HUES64 (cell line): ENCODE results near the gene USP34.

Experiments
- H3K27ac ChIP-seq: 2 replicates; pipeline ENCODE4 v1.7.0; 2013; ENCODE audit warnings: low read depth, low read length, inconsistent platforms
- H3K27me3 ChIP-seq: 2 replicates; pipeline ENCODE4 v1.6.1; 2013; ENCODE audit warnings: mild to moderate bottlenecking, low read length; ENCODE audit not compliant: insufficient read depth
- H3K36me3 ChIP-seq: 2 replicates; pipeline ENCODE4 v1.6.1; 2013; ENCODE audit warnings: mild to moderate bottlenecking, low read length; ENCODE audit not compliant: insufficient read depth
- H3K4me1 ChIP-seq: 2 replicates; pipeline ENCODE4 v1.6.1; 2013; ENCODE audit warnings: mild to moderate bottlenecking, low read length, moderate library complexity; ENCODE audit not compliant: insufficient read depth
- H3K4me3 ChIP-seq: 2 replicates; pipeline ENCODE4 v1.5.1; 2013; ENCODE audit warnings: mild to moderate bottlenecking, low read length, moderate library complexity
- H3K9ac ChIP-seq: 2 replicates; pipeline ENCODE4 v1.6.1; 2013; ENCODE audit warnings: mild to moderate bottlenecking, low read depth, low read length
- H3K9me3 ChIP-seq: 2 replicates; pipeline ENCODE4 v1.6.1; 2013; ENCODE audit warnings: low read depth, low read length; ENCODE audit not compliant: insufficient read depth
- WGBS: fragments of 150-250, 120-280 bp; methylation state at CpG from one replicate; pipeline ENCODE4 v1.1.7; 2013; ENCODE audit warnings: missing lambda C conversion rate; 5-methylcytosine and 5-hydroxymethylcytosine counted together

The USP34 gene

DNA sequence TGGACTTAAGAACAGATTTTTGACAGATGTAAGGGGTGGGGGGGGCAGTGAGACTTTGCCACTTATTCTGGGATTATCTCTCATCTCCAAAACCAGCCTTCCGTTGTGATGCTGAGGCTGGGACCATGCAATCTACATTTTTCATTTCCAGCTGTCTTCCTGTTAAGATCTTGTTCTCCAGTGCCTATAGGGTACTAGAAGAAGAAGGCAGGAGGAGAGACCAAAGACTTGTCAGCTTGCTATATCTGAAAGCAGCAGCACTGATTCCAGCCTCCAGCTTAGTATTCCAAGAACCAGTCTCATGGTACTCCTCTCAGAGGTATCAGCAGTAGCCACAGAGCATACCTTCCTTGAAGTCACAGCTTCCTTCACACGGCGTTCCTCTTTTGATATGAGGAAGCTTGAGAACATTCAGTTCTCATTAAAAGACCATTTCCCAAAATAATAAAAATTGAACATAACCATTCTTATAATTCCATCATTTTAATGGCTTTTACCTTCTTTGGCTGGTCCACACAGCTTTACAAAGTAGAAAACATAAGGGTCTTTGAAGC lies 49.8 kb downstream of the USP34 start:
- Histone ChIP-seq H3K4me1 (peaks cover 16% of the 10 kb centered on the region), H3K9ac (no peak overlapping the region), H3K27me3 (no peaks in the 10 kb centered on the region), H3K4me3 (no peak overlapping the region), H3K27ac (no peak overlapping the region), H3K36me3 (peaks cover 24% of the 10 kb centered on the region; the same call in 1 of the 2 replicates), H3K9me3 (no peaks in the 10 kb centered on the region)
- WGBS = 96% methylated on average over 3 of the region's 3 CpGs

DNA sequence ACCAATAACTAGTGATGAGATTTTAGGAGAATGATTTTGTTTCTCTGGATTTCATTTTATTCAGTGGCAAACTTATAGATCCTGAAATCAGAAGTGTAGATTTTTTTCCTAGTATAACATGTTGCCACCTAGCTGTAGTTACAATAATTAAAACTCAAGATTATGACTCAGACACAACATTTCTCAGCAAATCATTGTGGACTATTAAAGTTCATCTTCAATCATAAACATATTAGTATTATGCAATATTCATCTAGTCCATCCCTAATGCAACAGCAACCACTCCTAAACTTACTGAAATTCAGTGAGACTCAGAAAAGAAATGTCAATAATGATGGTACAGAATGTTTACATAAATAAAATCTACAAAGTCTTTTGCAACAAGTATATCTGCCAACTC lies 51.3 kb downstream of the USP34 start:
- no peaks in the 10 kb centered on the region for H3K9me3 ChIP-seq
- no peak overlapping the region for H3K27ac ChIP-seq
- H3K9ac ChIP-seq = no peak overlapping the region
- H3K36me3 ChIP-seq = peaks cover 27% of the 10 kb centered on the region; the same call in 1 of the 2 replicates
- no peak overlapping the region for H3K4me3 ChIP-seq
- H3K27me3 ChIP-seq = no peaks in the 10 kb centered on the region
- H3K4me1 ChIP-seq = 0 out of 2 replicates have a peak, but pooled peaks cover 5% of the 10 kb centered on the region

DNA sequence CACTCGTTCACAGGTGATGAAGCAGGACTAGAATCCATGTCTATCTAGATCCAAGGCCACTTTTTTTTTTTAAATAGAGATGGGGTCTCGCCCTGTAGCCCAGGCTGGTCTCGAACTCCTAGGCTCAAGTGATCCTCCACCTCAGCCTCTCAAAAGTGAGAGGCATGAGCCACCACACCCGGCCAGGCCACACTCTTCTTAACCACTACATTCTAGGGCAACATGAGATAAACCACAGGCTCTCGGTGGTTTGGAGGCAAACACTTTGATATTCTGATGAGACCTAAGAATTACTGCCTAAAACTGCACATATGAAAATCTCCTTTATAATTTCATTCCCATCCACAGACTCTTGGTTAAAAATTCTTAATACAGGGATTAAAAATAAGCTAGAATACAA lies 51.8 kb downstream of the USP34 start:
- H3K36me3 ChIP-seq = peaks cover 27% of the 10 kb centered on the region; the same call in 1 of the 2 replicates
- H3K9me3 ChIP-seq = no peaks in the 10 kb centered on the region
- H3K4me1 ChIP-seq = 0 out of 2 replicates have a peak, but pooled peaks cover 5% of the 10 kb centered on the region
- H3K9ac ChIP-seq = no peak overlapping the region
- no peak overlapping the region for H3K4me3 ChIP-seq
- WGBS = 98% methylated on average over 5 of the region's 5 CpGs
- H3K27me3 ChIP-seq = no peaks in the 10 kb centered on the region
- no peak overlapping the region for H3K27ac ChIP-seq

GRCh38 chr2:61416871-61417645 lies 53.8 kb downstream of the USP34 start:
- Histone ChIP-seq H3K27ac (no peak overlapping the region), H3K36me3 (peaks cover 27% of the 10 kb centered on the region; the same call in 1 of the 2 replicates), H3K4me3 (no peak overlapping the region), H3K9me3 (no peaks in the 10 kb centered on the region), H3K4me1 (0 out of 2 replicates have a peak, but pooled peaks cover 2% of the 10 kb centered on the region), H3K27me3 (no peaks in the 10 kb centered on the region), H3K9ac (no peak overlapping the region)
- WGBS = 94% methylated on average over 8 of the region's 9 CpGs

GRCh38 chr2:61415265-61415664 lies 55.6 kb downstream of the USP34 start:
- H3K36me3 ChIP-seq = peaks cover 25% of the 10 kb centered on the region; the same call in 1 of the 2 replicates
- WGBS = 100% methylated on average over 1 of the region's 1 CpG
- no peak overlapping the region for H3K27ac ChIP-seq
- no peaks in the 10 kb centered on the region for H3K4me1 ChIP-seq
- no peak overlapping the region for H3K9ac ChIP-seq
- H3K4me3 ChIP-seq = no peak overlapping the region
- no peaks in the 10 kb centered on the region for H3K9me3 ChIP-seq
- H3K27me3 ChIP-seq = no peaks in the 10 kb centered on the region

- Histone ChIP-seq H3K27ac (no peak overlapping the region), H3K36me3 (peaks cover 23% of the 10 kb centered on the region; the same call in 1 of the 2 replicates), H3K4me1 (no peaks in the 10 kb centered on the region), H3K9ac (no peak overlapping the region), H3K4me3 (no peak overlapping the region), H3K27me3 (no peaks in the 10 kb centered on the region), H3K9me3 (no peaks in the 10 kb centered on the region)
- 95% methylated on average over 3 of the region's 3 CpGs for WGBS
These were observed 56.2 kb downstream of the USP34 start for GRCh38 chr2:61414674-61415073.

- no peaks in the 10 kb centered on the region for H3K4me1 ChIP-seq
- H3K27ac ChIP-seq = no peak overlapping the region
- H3K36me3 ChIP-seq = peaks cover 11% of the 10 kb centered on the region
- H3K4me3 ChIP-seq = no peak overlapping the region
- H3K27me3 ChIP-seq = no peaks in the 10 kb centered on the region
- 90% methylated on average over 5 of the region's 5 CpGs for WGBS
- H3K9ac ChIP-seq = no peak overlapping the region
- H3K9me3 ChIP-seq = no peaks in the 10 kb centered on the region
These were observed 59.8 kb downstream of the USP34 start for GRCh38 chr2:61411109-61411508.

GRCh38 chr2:61410185-61410584 lies 60.7 kb downstream of the USP34 start:
- no peaks in the 10 kb centered on the region for H3K4me1 ChIP-seq
- 0 out of 2 replicates have a peak, but pooled peaks cover 2% of the 10 kb centered on the region for H3K9me3 ChIP-seq
- H3K36me3 ChIP-seq = peaks cover 17% of the 10 kb centered on the region
- no peak overlapping the region for H3K4me3 ChIP-seq
- H3K27me3 ChIP-seq = no peaks in the 10 kb centered on the region
- no peak overlapping the region for H3K27ac ChIP-seq
- no peak overlapping the region for H3K9ac ChIP-seq
- 100% methylated on average over 3 of the region's 3 CpGs for WGBS

- H3K4me3 ChIP-seq = no peak overlapping the region
- peaks cover 44% of the 10 kb centered on the region for H3K36me3 ChIP-seq
- H3K9me3 ChIP-seq = 0 out of 2 replicates have a peak, but pooled peaks cover 2% of the 10 kb centered on the region
- H3K27ac ChIP-seq = no peak overlapping the region
- no peaks in the 10 kb centered on the region for H3K4me1 ChIP-seq
- WGBS = 100% methylated on average over 2 of the region's 2 CpGs
- no peaks in the 10 kb centered on the region for H3K27me3 ChIP-seq
- H3K9ac ChIP-seq = no peak overlapping the region
These were observed 65.1 kb downstream of the USP34 start for GRCh38 chr2:61405813-61406212.

DNA sequence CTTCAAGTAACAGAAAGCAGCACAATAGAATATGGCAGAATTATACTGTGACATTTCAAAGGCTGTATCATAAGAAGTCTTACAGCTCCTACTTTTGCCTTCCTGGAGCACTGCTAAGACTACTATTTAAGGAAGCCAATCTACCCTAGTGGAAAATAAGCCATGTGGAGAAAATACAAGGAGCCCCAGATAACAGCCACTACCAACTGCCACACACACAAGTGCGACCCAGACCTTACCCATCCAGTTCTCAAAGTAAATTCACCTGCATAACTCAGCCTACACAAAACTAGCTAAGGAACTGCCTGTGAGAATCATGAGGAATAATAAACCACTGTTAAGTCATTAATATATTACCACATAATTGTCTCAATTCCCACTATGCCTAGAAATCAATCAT lies 66.4 kb downstream of the USP34 start:
- WGBS = 91% methylated on average over 1 of the region's 1 CpG
- H3K4me3 ChIP-seq = no peak overlapping the region
- no peaks in the 10 kb centered on the region for H3K4me1 ChIP-seq
- no peaks in the 10 kb centered on the region for H3K27me3 ChIP-seq
- 0 out of 2 replicates have a peak, but pooled peaks cover 2% of the 10 kb centered on the region for H3K9me3 ChIP-seq
- peaks cover 40% of the 10 kb centered on the region for H3K36me3 ChIP-seq
- no peak overlapping the region for H3K27ac ChIP-seq
- no peak overlapping the region for H3K9ac ChIP-seq

GRCh38 chr2:61398413-61398812 lies 72.5 kb downstream of the USP34 start:
- 83% methylated on average over 12 of the region's 12 CpGs for WGBS
- Histone ChIP-seq H3K27me3 (no peaks in the 10 kb centered on the region), H3K9me3 (no peaks in the 10 kb centered on the region), H3K4me3 (no peak overlapping the region), H3K4me1 (no peaks in the 10 kb centered on the region), H3K36me3 (peaks cover 34% of the 10 kb centered on the region), H3K9ac (no peak overlapping the region), H3K27ac (no peak overlapping the region)
